22Rv1 (cell line): Measurements from ENCODE around the gene TMEFF1.

ENCODE experiments used
- H3K27ac ChIP-seq: fragments of 450-650 bp; 2 replicates; pipeline ENCODE4 v1.5.1; 2017
- CTCF ChIP-seq: fragments of 450-650 bp; IDR thresholded peaks from 2 replicates; pipeline ENCODE4 v1.5.1; 2017; ENCODE audit warnings: mild to moderate bottlenecking
- ZFX ChIP-seq: fragments of 450-650 bp; IDR thresholded peaks from 2 replicates; pipeline ENCODE4 v1.6.1; 2017; ENCODE audit warnings: antibody characterized with exemption, borderline replicate concordance

The TMEFF1 gene

GRCh38 chr9:100466171-100466828 lies 6.6 kb upstream of the TMEFF1 start:
- TF ChIP-seq CTCF (no peak), ZFX (no peak)

DNA sequence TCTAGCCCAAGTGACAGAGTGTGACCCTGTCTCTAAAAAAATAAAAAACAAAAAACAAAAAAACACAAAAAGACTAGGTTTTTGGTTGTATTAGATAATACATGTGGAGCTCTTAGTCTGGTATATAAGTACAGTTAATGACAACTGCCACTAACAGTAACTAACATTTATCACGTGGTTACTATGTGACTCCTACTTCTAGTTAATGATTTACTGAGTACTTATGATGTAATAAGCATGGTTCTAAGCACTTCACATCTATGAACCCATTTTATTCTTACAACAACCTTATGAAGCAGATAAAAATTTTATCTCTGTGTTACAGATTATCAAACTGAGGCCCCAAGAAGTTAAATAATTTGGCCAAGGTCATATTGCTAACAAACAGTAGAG lies 6.1 kb upstream of the TMEFF1 start:
- H3K27ac ChIP-seq = no peak overlapping the region
- no peak for TF ChIP-seq CTCF
- TF ChIP-seq ZFX = no peak

More at GRCh38 chr9:100466171-100466828, 6.6 kb upstream of the TMEFF1 start:
- H3K27ac ChIP-seq = no peak overlapping the region

GRCh38 chr9:100468041-100468440 lies 4.9 kb upstream of the TMEFF1 start:
- no peak for TF ChIP-seq ZFX
- TF ChIP-seq CTCF = no peak
- no peak overlapping the region for H3K27ac ChIP-seq

DNA sequence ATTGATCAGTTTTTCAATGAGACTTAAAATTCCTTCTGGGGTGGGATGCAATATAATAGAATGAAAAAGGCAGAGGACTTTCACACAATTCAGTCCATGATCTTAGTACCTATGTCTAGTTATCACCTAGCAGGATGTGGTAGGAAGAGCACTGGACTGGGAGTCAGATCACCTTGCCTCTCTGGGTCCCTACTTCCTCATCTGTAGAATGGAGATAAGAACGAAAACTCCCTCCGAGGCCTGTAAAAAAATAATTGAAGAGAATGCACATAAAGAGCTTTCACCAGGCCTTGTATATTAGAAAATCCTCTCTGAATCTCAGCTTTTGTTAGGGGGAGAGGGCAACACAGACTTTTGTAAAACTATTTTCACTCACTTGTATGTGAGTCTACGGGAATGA lies 681 bp upstream of the TMEFF1 start:
- no peak for TF ChIP-seq CTCF
- no peak for TF ChIP-seq ZFX
- H3K27ac ChIP-seq = no peak overlapping the region

- no peak overlapping the region for H3K27ac ChIP-seq
- TF ChIP-seq ZFX (no peak), CTCF (no peak; the same call in 1 of the 2 replicates)
Measured at GRCh38 chr9:100473276-100474081, 530 bp downstream of the TMEFF1 start.

DNA sequence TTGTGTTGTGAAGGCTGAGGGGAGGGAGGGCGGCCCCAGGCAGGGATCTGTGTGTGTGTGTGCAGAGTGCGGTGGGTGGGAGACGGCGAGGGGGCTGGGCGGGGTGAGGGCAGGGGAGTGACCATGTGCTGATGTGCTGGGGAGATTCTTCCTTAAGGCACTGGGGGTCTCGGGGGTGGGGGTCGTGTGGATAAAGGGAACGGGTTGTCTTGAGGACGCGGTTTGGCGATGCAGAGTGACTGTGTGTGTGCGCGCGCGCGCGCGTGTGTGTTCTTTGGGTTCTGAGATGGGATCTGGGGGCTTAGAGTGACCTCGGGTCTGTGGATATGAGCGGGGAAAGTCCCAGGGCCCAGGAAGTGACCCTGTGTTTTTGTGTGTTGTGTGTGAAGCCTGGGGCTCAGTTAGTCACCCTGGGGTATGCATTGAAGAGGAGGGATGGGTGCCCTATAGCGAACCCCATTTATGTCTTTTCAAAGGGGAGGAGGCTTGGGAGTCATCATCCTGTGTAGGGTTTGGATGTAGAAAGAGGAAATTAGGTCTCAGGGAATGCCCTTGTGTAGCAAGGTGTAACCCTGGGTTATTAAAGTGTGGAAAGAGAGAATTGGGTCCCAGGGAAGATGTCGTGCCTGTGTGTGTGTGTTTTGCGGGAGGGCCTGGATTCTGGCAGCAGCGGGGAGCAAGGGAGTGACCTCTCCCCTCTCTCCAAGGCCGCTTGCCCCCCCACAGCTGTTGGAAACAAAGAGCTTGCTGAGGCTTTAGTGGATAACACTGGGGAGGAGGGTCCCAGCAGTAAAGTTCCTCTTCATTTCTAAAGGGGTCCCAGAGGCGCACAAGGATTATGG lies 1.4 kb downstream of the TMEFF1 start:
- H3K27ac ChIP-seq = no peak overlapping the region
- TF ChIP-seq CTCF (no peak), ZFX (no peak)
